Gastrocnemius medialis (tissue), 4 donors: ENCODE results near the gene SCMH1. TPM values are rescaled to one million over a fixed set of nuclear protein-coding genes. Genes with fewer than 3 reads are reported as not detected.

ENCODE experiments used
- ATAC-seq, 2 donors: fragments of 150-250 bp; one replicate each; pipeline ENCODE4 v1.9.1; 2016
- DNase-seq, 2 donors: peaks; one replicate each; pipeline ENCODE4 v3.0.0-alpha.2; 2019
- H3K27ac ChIP-seq, 4 donors: fragments of 200-600 bp; sonication (generic); 1 replicate in 1 of 4; 2 replicates in 3 of 4; pipeline ENCODE4 v1.5.1; 2016 to 2018; ENCODE audit warnings: mild to moderate bottlenecking in 2 of 4, moderate library complexity in 1 of 4
- H3K27me3 ChIP-seq, 3 donors: fragments of 200-600 bp; sonication (generic) in 2 of 3; 1 replicate in 1 of 3; 2 replicates in 2 of 3; pipeline versions ENCODE4 v1.5.1 to v1.6.0; 2016 to 2019; ENCODE audit warnings: mild to moderate bottlenecking in 1 of 3, moderate library complexity in 1 of 3
- H3K36me3 ChIP-seq, 2 donors: fragments of 200-600 bp; sonication (generic) in 1 of 2; one replicate each; pipeline ENCODE4 v1.5.1; 2017 to 2018
- H3K4me1 ChIP-seq, 2 donors: fragments of 200-600 bp; sonication (generic) in 1 of 2; one replicate each; pipeline ENCODE4 v1.5.1; 2016 to 2017; ENCODE audit warnings: mild to moderate bottlenecking in 2 of 2
- H3K4me3 ChIP-seq, 4 donors: fragments of 200-600 bp; sonication (generic) in 3 of 4; 1 replicate in 1 of 4; 2 replicates in 3 of 4; pipeline ENCODE4 v1.5.1; 2016 to 2019; ENCODE audit warnings: mild to moderate bottlenecking in 2 of 4
- H3K9me3 ChIP-seq, 3 donors: fragments of 200-600 bp; sonication (generic) in 2 of 3; 1 replicate in 1 of 3; 2 replicates in 2 of 3; pipeline ENCODE4 v1.5.1; 2016 to 2019
- CTCF ChIP-seq, 5 experiments: fragments of 450-650 bp in 3 of 5; fragments of 200-600 bp in 2 of 5; sonication (generic) in 2 of 5; IDR thresholded peaks in 4 of 5; conservative IDR thresholded peaks in 1 of 5; 1 replicate in 4 of 5; 2 replicates in 1 of 5; pipeline ENCODE4 v1.5.1; 2016 to 2019; ENCODE audit warnings: antibody characterized with exemption in 5 of 5, mild to moderate bottlenecking in 3 of 5, moderate library complexity in 3 of 5
- POLR2A ChIP-seq, 2 donors: fragments of 450-650 bp; IDR thresholded peaks; one replicate each; pipeline ENCODE4 v1.6.1; 2017; ENCODE audit warnings: antibody characterized with exemption in 2 of 2, mild to moderate bottlenecking in 2 of 2, moderate library complexity in 2 of 2
- in situ Hi-C, 4 donors: fragments of 200-750 bp; cut with MboI; loops; one replicate each; pipeline versions ENCODE4 v1.15.0 to v1.8.0; 2017; ENCODE audit warnings: low sequenced_read_pairs in 4 of 4
- intact Hi-C: fragments of 100-400 bp; cut with DNase I; formaldehyde crosslinking; loops from one replicate; pipeline ENCODE4 v1.15.1; 2023; ENCODE audit warnings: low total_unique reads
- total RNA-seq, 4 donors: library from RNA; depleted of rRNA; stranded (reverse); fragments of >200 nt; gene quantifications; one replicate each; pipeline versions ENCODE4 v1.1.0 to v1.2.3, GENCODE V29; 2016

Gene SCMH1
- total RNA-seq, 4 donors from 2014 or later, result 17.1 to 29.4 (median 25.5) TPM

- H3K4me1 ChIP-seq, result no peaks in the 10 kb centered on the region
- no peak overlapping the region for H3K27ac ChIP-seq
- in situ Hi-C loops, result loop anchor here in 1 of 4 donors (25.0 kb wide), 1 partner anchor 205 kb away; the partner anchor contains the start of gene SCMH1
- TF ChIP-seq CTCF (IDR thresholded peaks at IDR 0.05 in 4 of 5, conservative IDR thresholded peaks at IDR 0.05 in 1 of 5) (no peak), POLR2A (IDR thresholded peaks at IDR 0.05) (no peak)
- no peak overlapping the region for H3K4me3 ChIP-seq
- H3K27me3 ChIP-seq, result no peaks in the 10 kb centered on the region
- no peaks in the 10 kb centered on the region for H3K9me3 ChIP-seq
- intact Hi-C loops, result no loop called here
- ATAC-seq (no peak), DNase-seq (no peak)
- H3K36me3 ChIP-seq, result peaks cover 0 to 52% of the 10 kb centered on the region in 2 donors
Measured at GRCh38 chr1:41032147-41032546, 210.0 kb downstream of the SCMH1 start.

- H3K4me1 ChIP-seq, result no peaks in the 10 kb centered on the region
- TF ChIP-seq CTCF (IDR thresholded peaks at IDR 0.05 in 4 of 5, conservative IDR thresholded peaks at IDR 0.05 in 1 of 5), result no peak
- no peak for TF ChIP-seq POLR2A (IDR thresholded peaks at IDR 0.05)
- no peak overlapping the region for H3K4me3 ChIP-seq
- ATAC-seq (no peak), DNase-seq (no peak)
- no peaks in the 10 kb centered on the region for H3K9me3 ChIP-seq
- no peak overlapping the region for H3K27ac ChIP-seq
- intact Hi-C loops, result no loop called here
- in situ Hi-C loops, result loop anchor here in 1 of 4 donors (25.0 kb wide), 1 partner anchor 206 kb away; the partner anchor contains the start of gene SCMH1
- H3K27me3 ChIP-seq, result no peaks in the 10 kb centered on the region
- H3K36me3 ChIP-seq, result peaks cover 0 to 41% of the 10 kb centered on the region in 2 donors
Measured at GRCh38 chr1:41030872-41031616, 211.1 kb downstream of the SCMH1 start.

- H3K36me3 ChIP-seq, result peaks cover 0 to 38% of the 10 kb centered on the region in 2 donors
- no peak overlapping the region for H3K27ac ChIP-seq
- H3K4me1 ChIP-seq, result no peaks in the 10 kb centered on the region
- H3K27me3 ChIP-seq, result no peaks in the 10 kb centered on the region
- no peaks in the 10 kb centered on the region for H3K9me3 ChIP-seq
- intact Hi-C loops (no loop called here), in situ Hi-C loops (loop anchor here in 1 of 4 donors (25.0 kb wide), 1 partner anchor 209 kb away; the partner anchor contains the start of gene SCMH1)
- DNase-seq (no peak), ATAC-seq (no peak)
- TF ChIP-seq POLR2A (IDR thresholded peaks at IDR 0.05) (no peak), CTCF (IDR thresholded peaks at IDR 0.05 in 4 of 5, conservative IDR thresholded peaks at IDR 0.05 in 1 of 5) (no peak)
- H3K4me3 ChIP-seq, result no peak overlapping the region
Measured at GRCh38 chr1:41028034-41028642, 214.0 kb downstream of the SCMH1 start.

GRCh38 chr1:41025979-41026819 is 215.9 kb downstream of the SCMH1 start:
- Histone ChIP-seq H3K27ac (no peak overlapping the region), H3K27me3 (no peaks in the 10 kb centered on the region), H3K4me3 (no peak overlapping the region), H3K9me3 (no peaks in the 10 kb centered on the region), H3K36me3 (peaks cover 0 to 25% of the 10 kb centered on the region in 2 donors), H3K4me1 (no peaks in the 10 kb centered on the region)
- TF ChIP-seq POLR2A (IDR thresholded peaks at IDR 0.05) (no peak), CTCF (IDR thresholded peaks at IDR 0.05 in 4 of 5, conservative IDR thresholded peaks at IDR 0.05 in 1 of 5) (no peak)
- DNase-seq (no peak), ATAC-seq (no peak)
- in situ Hi-C loops (loop anchor here in 1 of 4 donors (25.0 kb wide), 1 partner anchor 211 kb away; the partner anchor contains the start of gene SCMH1), intact Hi-C loops (no loop called here)
